HEK293 (cell line): ENCODE measurements around the gene PAPSS2.

ENCODE experiments used
- CTCF ChIA-PET: fragments of 350-600 bp; formaldehyde crosslinking; extraction: SDS; loops from one replicate; lab custom pipeline; 2021; ENCODE audit warnings: antibody characterized with exemption; lab: Yijun Ruan, JAX
- POLR2A ChIA-PET: fragments of 300-600 bp; formaldehyde crosslinking; extraction: SDS; loops from one replicate; lab custom pipeline; 2020; ENCODE audit warnings: antibody characterized with exemption, inconsistent platforms; lab: Yijun Ruan, JAX
- H3K27ac ChIP-seq: fragments of 200-500 bp; sonication (Bioruptor generic); 2 replicates; pipeline ENCODE4 v1.5.1; 2014; ENCODE audit warnings: low read depth, low read length, control low read depth, inconsistent platforms; ENCODE audit errors: extremely low read depth
- H3K36me3 ChIP-seq, 2 experiments: fragments of 200-500 bp in 1 of 2; sonication (Bioruptor generic) in 1 of 2; 1 replicate in 1 of 2; 2 replicates in 1 of 2; pipeline ENCODE4 v1.5.1; 2014 to 2017; ENCODE audit warnings: inconsistent platforms in 2 of 2, low read length in 2 of 2; ENCODE audit not compliant: control insufficient read depth in 2 of 2, insufficient read depth in 1 of 2
- H3K4me1 ChIP-seq: fragments of 200-500 bp; sonication (Bioruptor generic); 2 replicates; pipeline ENCODE4 v1.5.1; 2014; ENCODE audit warnings: mild to moderate bottlenecking, low read length, inconsistent platforms; ENCODE audit not compliant: control insufficient read depth, insufficient read depth
- H3K4me3 ChIP-seq: 2 replicates; pipeline ENCODE4 v1.5.1; 2011; ENCODE audit warnings: low read depth, mild to moderate bottlenecking, control low read depth, low read length, moderate library complexity
- H3K9me3 ChIP-seq: fragments of 200-500 bp; sonication (Bioruptor generic); 2 replicates; pipeline ENCODE4 v1.5.1; 2014; ENCODE audit warnings: low read depth, low read length, inconsistent platforms; ENCODE audit not compliant: control insufficient read depth, insufficient read depth
- KLF8 ChIP-seq: fragments of 450-650 bp; formaldehyde crosslinking; IDR thresholded peaks from 2 replicates; pipeline ENCODE4 v1.5.1; 2016; ENCODE audit warnings: missing biosample characterization, missing genetic modification characterization
- OVOL3 ChIP-seq: fragments of 450-650 bp; formaldehyde crosslinking; IDR thresholded peaks from 2 replicates; pipeline ENCODE4 v1.5.1; 2016; ENCODE audit warnings: missing biosample characterization, missing genetic modification characterization
- SP7 ChIP-seq: fragments of 450-650 bp; formaldehyde crosslinking; IDR thresholded peaks from 2 replicates; pipeline ENCODE4 v1.5.1; 2016; ENCODE audit warnings: missing biosample characterization, missing genetic modification characterization
- ZBTB21 ChIP-seq: fragments of 450-650 bp; formaldehyde crosslinking; IDR thresholded peaks from 2 replicates; pipeline ENCODE4 v1.5.1; 2017; ENCODE audit warnings: missing biosample characterization, missing genetic modification characterization
- ZNF10 ChIP-seq: fragments of 450-650 bp; formaldehyde crosslinking; IDR thresholded peaks from 2 replicates; pipeline ENCODE4 v1.5.1; 2017; ENCODE audit warnings: missing biosample characterization, missing genetic modification characterization
- ZNF629 ChIP-seq: fragments of 450-650 bp; formaldehyde crosslinking; IDR thresholded peaks from 2 replicates; pipeline ENCODE4 v1.5.1; 2017; ENCODE audit warnings: missing biosample characterization, missing genetic modification characterization
- ZNF777 ChIP-seq: fragments of 450-650 bp; formaldehyde crosslinking; IDR thresholded peaks from 2 replicates; pipeline ENCODE4 v1.5.1; 2017; ENCODE audit warnings: missing biosample characterization, missing genetic modification characterization, borderline replicate concordance
- ZNF843 ChIP-seq: fragments of 450-650 bp; formaldehyde crosslinking; IDR thresholded peaks from 2 replicates; pipeline ENCODE4 v1.5.1; 2016; ENCODE audit warnings: missing biosample characterization, missing genetic modification characterization
- TF ChIP-seq, protein P1 (sequence below): fragments of 450-650 bp; formaldehyde crosslinking; IDR thresholded peaks from 2 replicates; pipeline ENCODE4 v1.5.1; 2016; ENCODE audit warnings: missing biosample characterization, missing genetic modification characterization
- TF ChIP-seq, protein P2 (sequence below): fragments of 450-650 bp; formaldehyde crosslinking; IDR thresholded peaks from 2 replicates; pipeline ENCODE4 v1.5.1; 2016; ENCODE audit warnings: missing biosample characterization, missing genetic modification characterization
- TF ChIP-seq, protein P3 (sequence below): fragments of 450-650 bp; formaldehyde crosslinking; IDR thresholded peaks from 2 replicates; pipeline ENCODE4 v1.5.1; 2016; ENCODE audit warnings: missing biosample characterization, missing genetic modification characterization, low read depth
- TF ChIP-seq, protein P4 (sequence below): fragments of 450-650 bp; formaldehyde crosslinking; IDR thresholded peaks from 2 replicates; pipeline ENCODE4 v1.5.1; 2016; ENCODE audit warnings: missing biosample characterization, missing genetic modification characterization
- TF ChIP-seq, protein P5 (sequence below): fragments of 450-650 bp; formaldehyde crosslinking; IDR thresholded peaks from 2 replicates; pipeline ENCODE4 v1.5.1; 2016; ENCODE audit warnings: missing biosample characterization, missing genetic modification characterization
- TF ChIP-seq, protein P6 (sequence below): fragments of 450-650 bp; formaldehyde crosslinking; IDR thresholded peaks from 2 replicates; pipeline ENCODE4 v1.5.1; 2017; ENCODE audit warnings: missing biosample characterization, missing genetic modification characterization

The PAPSS2 gene

DNA sequence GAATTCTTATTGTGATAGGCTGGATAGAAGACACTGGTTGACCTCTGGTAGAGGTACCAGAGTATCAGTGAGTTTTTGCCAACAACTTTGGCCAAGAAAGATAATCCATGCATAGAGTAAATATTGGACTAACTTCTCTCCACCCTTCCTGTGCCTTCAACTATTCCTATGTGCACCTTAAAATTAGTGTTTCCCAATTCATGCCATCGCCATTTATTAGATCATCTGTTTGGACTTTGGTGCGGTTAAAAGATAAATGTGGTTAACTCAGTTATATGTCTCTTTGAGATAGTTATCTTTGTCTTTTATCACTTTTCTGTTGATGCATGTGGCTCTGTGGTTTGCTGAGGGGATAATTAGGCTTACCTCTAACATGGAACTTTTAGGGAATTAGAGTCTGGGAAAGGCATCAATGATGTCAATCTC lies 4.6 kb downstream of the PAPSS2 start (continued):
- TF ChIP-seq ZNF843 (tag by site-specific recombination) (peak; percentile 76), ZNF777 (no peak), SP7 (peak; percentile 80), KLF8 (tag by site-specific recombination) (0 out of 2 replicates have a peak, but pooled peaks have one; percentile 12), ZNF629 (peak; percentile 75), OVOL3 (tag by site-specific recombination) (peak; percentile 63; the same call in 1 of the 2 replicates)
- TF ChIP-seq, protein P1, sequence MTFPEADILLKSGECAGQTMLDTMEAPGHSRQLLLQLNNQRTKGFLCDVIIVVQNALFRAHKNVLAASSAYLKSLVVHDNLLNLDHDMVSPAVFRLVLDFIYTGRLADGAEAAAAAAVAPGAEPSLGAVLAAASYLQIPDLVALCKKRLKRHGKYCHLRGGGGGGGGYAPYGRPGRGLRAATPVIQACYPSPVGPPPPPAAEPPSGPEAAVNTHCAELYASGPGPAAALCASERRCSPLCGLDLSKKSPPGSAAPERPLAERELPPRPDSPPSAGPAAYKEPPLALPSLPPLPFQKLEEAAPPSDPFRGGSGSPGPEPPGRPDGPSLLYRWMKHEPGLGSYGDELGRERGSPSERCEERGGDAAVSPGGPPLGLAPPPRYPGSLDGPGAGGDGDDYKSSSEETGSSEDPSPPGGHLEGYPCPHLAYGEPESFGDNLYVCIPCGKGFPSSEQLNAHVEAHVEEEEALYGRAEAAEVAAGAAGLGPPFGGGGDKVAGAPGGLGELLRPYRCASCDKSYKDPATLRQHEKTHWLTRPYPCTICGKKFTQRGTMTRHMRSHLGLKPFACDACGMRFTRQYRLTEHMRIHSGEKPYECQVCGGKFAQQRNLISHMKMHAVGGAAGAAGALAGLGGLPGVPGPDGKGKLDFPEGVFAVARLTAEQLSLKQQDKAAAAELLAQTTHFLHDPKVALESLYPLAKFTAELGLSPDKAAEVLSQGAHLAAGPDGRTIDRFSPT (tag by site-specific recombination) = peak; percentile 47; the same call in 1 of the 2 replicates
- TF ChIP-seq, protein P2, sequence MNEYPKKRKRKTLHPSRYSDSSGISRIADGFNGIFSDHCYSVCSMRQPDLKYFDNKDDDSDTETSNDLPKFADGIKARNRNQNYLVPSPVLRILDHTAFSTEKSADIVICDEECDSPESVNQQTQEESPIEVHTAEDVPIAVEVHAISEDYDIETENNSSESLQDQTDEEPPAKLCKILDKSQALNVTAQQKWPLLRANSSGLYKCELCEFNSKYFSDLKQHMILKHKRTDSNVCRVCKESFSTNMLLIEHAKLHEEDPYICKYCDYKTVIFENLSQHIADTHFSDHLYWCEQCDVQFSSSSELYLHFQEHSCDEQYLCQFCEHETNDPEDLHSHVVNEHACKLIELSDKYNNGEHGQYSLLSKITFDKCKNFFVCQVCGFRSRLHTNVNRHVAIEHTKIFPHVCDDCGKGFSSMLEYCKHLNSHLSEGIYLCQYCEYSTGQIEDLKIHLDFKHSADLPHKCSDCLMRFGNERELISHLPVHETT (tag by site-specific recombination) = peak; percentile 79
- TF ChIP-seq, protein P3, sequence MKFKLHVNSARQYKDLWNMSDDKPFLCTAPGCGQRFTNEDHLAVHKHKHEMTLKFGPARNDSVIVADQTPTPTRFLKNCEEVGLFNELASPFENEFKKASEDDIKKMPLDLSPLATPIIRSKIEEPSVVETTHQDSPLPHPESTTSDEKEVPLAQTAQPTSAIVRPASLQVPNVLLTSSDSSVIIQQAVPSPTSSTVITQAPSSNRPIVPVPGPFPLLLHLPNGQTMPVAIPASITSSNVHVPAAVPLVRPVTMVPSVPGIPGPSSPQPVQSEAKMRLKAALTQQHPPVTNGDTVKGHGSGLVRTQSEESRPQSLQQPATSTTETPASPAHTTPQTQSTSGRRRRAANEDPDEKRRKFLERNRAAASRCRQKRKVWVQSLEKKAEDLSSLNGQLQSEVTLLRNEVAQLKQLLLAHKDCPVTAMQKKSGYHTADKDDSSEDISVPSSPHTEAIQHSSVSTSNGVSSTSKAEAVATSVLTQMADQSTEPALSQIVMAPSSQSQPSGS (tag by site-specific recombination) = peak; percentile 26; the same call in 1 of the 2 replicates
- TF ChIP-seq, protein P4, sequence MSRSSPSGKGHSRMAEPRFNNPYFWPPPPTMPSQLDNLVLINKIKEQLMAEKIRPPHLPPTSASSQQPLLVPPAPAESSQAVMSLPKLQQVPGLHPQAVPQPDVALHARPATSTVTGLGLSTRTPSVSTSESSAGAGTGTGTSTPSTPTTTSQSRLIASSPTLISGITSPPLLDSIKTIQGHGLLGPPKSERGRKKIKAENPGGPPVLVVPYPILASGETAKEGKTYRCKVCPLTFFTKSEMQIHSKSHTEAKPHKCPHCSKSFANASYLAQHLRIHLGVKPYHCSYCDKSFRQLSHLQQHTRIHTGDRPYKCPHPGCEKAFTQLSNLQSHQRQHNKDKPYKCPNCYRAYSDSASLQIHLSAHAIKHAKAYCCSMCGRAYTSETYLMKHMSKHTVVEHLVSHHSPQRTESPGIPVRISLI (tag by site-specific recombination) = peak; percentile 76; the same call in 1 of the 2 replicates
- TF ChIP-seq, protein P5, sequence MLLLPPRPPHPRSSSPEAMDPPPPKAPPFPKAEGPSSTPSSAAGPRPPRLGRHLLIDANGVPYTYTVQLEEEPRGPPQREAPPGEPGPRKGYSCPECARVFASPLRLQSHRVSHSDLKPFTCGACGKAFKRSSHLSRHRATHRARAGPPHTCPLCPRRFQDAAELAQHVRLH (tag by site-specific recombination) = 0 out of 2 replicates have a peak, but pooled peaks have one; percentile 29

DNA sequence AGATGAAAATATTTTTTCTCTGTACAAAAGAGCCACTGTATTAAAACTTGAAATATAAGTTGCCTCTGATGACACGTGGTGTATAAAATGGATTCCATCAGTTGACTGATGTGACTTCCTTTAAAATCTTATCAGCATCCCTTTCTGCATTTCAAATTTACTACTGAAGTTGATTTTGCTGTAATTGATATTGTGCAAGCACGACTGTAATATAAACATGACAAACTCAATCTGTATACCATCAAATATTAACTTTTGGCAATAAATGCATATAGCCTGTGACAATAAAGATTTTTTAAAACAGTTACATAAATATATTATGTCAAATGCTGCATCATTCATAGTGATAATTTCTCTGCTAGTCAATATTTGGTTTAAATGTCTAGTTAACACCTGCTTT lies 7.8 kb downstream of the PAPSS2 start:
- H3K27ac ChIP-seq = no peak overlapping the region
- peaks cover 0 to 5% of the 10 kb centered on the region in 2 experiments; a peak in 2 of 3 replicates for H3K36me3 ChIP-seq
- CTCF ChIA-PET = no interaction called here
- H3K4me3 ChIP-seq = no peak overlapping the region
- POLR2A ChIA-PET = no interaction called here
- peaks cover 28% of the 10 kb centered on the region for H3K4me1 ChIP-seq
- TF ChIP-seq, protein P6, sequence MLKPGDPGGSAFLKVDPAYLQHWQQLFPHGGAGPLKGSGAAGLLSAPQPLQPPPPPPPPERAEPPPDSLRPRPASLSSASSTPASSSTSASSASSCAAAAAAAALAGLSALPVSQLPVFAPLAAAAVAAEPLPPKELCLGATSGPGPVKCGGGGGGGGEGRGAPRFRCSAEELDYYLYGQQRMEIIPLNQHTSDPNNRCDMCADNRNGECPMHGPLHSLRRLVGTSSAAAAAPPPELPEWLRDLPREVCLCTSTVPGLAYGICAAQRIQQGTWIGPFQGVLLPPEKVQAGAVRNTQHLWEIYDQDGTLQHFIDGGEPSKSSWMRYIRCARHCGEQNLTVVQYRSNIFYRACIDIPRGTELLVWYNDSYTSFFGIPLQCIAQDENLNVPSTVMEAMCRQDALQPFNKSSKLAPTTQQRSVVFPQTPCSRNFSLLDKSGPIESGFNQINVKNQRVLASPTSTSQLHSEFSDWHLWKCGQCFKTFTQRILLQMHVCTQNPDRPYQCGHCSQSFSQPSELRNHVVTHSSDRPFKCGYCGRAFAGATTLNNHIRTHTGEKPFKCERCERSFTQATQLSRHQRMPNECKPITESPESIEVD = 0 out of 2 replicates have a peak, but pooled peaks have one; percentile 11
- TF ChIP-seq ZBTB21 (no peak), ZNF10 (tag by site-specific recombination) (0 out of 2 replicates have a peak, but pooled peaks have one; percentile 39)
- no peaks in the 10 kb centered on the region for H3K9me3 ChIP-seq
